ENCODE measurements around the gene LBHD1.

LBHD1 gene

DNA sequence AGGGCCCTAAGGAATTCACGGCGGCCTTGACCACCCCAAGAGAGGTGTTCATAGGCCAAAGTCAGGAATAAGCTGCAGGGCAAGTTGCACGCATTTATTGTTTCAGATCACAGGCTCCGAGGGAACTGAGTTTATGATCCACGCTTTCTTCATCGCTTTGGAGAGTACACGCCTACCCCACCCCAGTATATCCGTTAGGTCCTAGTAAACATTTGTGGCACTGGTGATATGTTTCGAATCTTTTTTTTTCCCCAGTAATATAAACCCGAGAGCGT is 26.5 kb downstream of the LBHD1 start:
- TF ChIP-seq, protein P1, sequence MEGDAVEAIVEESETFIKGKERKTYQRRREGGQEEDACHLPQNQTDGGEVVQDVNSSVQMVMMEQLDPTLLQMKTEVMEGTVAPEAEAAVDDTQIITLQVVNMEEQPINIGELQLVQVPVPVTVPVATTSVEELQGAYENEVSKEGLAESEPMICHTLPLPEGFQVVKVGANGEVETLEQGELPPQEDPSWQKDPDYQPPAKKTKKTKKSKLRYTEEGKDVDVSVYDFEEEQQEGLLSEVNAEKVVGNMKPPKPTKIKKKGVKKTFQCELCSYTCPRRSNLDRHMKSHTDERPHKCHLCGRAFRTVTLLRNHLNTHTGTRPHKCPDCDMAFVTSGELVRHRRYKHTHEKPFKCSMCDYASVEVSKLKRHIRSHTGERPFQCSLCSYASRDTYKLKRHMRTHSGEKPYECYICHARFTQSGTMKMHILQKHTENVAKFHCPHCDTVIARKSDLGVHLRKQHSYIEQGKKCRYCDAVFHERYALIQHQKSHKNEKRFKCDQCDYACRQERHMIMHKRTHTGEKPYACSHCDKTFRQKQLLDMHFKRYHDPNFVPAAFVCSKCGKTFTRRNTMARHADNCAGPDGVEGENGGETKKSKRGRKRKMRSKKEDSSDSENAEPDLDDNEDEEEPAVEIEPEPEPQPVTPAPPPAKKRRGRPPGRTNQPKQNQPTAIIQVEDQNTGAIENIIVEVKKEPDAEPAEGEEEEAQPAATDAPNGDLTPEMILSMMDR (IDR thresholded peaks at IDR 0.05; ENCODE audit: borderline replicate concordance, control extremely low read depth, extremely low read depth, insufficient read depth, missing control alignments) = no peak
- DNase-seq (ENCODE audit: low spot score) = peak; percentile 42
- in situ Hi-C loops (cut with MboI; ENCODE audit: low sequenced_read_pairs, unreplicated experiment) = no loop called here

DNA sequence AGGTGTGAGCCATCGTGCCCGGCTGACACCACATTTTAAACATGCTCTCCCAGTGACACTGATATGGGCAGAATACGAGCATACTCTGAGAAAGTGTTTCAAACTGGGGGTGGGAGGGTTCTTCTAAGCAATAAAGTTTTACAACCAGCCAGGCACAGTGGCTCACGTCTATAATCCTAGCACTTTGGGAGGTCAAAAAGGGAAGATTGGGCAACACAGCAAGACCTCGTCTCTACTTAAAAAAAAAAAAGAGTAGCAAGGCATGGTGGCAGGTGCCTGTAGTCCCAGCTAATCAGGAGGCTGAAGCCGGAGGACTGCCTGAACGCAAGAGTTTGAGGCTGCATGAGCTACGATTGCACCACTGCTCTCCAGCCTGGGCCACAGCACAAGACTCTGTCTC is 27.8 kb downstream of the LBHD1 start:
- TF ChIP-seq, protein P1 (IDR thresholded peaks at IDR 0.05; ENCODE audit: borderline replicate concordance, control extremely low read depth, extremely low read depth, insufficient read depth, missing control alignments) = no peak
- in situ Hi-C loops (cut with MboI; ENCODE audit: low sequenced_read_pairs, unreplicated experiment) = no loop called here
- no peak for DNase-seq (ENCODE audit: low spot score)

DNA sequence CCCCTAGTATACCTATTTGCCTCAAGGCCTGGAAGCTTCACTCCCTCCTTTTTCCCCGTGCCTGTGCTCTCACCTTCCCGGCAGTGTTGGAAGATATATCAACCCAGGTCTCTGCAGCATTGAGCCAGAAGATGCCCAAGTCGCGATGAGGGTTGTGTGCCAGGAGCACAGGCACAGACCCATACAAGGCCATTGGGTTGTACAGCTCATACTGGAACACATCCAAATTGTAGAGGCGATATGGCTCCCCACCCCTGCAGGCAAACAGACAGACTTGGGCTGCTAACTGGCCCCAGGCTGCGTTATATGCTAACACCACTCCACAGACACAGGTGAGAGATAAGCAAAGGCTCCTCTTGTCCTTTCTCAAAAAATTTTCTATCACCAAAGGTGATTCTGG is 39.6 kb downstream of the LBHD1 start:
- TF ChIP-seq, protein P1 (IDR thresholded peaks at IDR 0.05; ENCODE audit: borderline replicate concordance, control extremely low read depth, extremely low read depth, insufficient read depth, missing control alignments) = no peak
- DNase-seq (ENCODE audit: low spot score) = no peak
- in situ Hi-C loops (cut with MboI; ENCODE audit: low sequenced_read_pairs, unreplicated experiment) = no loop called here

DNA sequence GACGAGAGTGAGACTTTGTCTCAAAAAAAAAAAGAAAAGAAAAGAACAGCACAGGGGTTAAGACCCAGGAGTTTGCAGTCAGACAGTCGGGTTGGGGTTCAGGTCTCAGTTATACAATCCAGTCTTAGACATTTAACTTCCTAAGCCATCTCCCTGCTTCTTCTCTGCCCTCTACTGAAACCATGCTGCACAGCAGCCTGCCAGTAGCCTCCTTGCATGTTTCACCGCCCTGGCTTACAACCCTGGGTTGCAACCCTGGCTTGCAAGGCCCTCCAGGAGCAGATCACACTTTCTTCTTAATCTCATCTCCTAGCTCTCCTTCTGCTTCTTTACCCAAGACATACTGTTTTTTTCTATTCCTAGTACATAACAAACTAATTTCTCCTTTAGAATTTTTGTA is 44.4 kb downstream of the LBHD1 start:
- in situ Hi-C loops (cut with MboI; ENCODE audit: low sequenced_read_pairs, unreplicated experiment) = no loop called here
- TF ChIP-seq, protein P1 (IDR thresholded peaks at IDR 0.05; ENCODE audit: borderline replicate concordance, control extremely low read depth, extremely low read depth, insufficient read depth, missing control alignments) = no peak
- DNase-seq (ENCODE audit: low spot score) = no peak

DNA sequence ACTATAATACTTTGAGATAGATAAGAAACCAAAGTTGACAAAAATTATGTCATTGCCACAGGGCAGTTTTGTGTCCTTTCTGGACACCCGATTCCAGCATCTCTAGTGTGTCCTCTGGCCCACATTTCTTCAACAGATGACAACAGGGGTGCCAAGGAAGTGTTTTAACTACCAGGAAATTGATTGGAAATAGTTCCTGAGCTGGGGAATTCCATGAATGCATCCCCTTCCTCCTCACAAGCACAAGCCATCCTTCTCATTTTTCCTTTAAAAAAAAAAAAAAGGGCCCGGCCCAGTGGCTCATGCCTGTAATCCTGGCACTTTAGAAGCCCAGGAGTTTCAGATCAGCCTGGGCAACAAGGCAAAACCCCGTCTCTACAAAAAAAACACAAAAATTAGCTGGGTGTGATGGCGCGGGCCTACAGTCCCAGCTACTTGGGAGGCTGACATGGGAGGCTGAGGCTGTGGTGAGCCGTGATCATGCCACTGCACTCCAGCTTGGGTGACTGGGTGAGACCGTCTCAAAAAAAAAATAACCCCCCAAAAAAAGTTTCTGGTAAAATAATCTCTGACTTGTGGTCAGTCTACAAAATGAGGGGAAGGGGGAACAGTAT is 49.5 kb downstream of the LBHD1 start:
- in situ Hi-C loops (cut with MboI; ENCODE audit: low sequenced_read_pairs, unreplicated experiment) = no loop called here
- no peak for DNase-seq (ENCODE audit: low spot score)
- TF ChIP-seq, protein P1 (IDR thresholded peaks at IDR 0.05; ENCODE audit: borderline replicate concordance, control extremely low read depth, extremely low read depth, insufficient read depth, missing control alignments) = no peak

DNA sequence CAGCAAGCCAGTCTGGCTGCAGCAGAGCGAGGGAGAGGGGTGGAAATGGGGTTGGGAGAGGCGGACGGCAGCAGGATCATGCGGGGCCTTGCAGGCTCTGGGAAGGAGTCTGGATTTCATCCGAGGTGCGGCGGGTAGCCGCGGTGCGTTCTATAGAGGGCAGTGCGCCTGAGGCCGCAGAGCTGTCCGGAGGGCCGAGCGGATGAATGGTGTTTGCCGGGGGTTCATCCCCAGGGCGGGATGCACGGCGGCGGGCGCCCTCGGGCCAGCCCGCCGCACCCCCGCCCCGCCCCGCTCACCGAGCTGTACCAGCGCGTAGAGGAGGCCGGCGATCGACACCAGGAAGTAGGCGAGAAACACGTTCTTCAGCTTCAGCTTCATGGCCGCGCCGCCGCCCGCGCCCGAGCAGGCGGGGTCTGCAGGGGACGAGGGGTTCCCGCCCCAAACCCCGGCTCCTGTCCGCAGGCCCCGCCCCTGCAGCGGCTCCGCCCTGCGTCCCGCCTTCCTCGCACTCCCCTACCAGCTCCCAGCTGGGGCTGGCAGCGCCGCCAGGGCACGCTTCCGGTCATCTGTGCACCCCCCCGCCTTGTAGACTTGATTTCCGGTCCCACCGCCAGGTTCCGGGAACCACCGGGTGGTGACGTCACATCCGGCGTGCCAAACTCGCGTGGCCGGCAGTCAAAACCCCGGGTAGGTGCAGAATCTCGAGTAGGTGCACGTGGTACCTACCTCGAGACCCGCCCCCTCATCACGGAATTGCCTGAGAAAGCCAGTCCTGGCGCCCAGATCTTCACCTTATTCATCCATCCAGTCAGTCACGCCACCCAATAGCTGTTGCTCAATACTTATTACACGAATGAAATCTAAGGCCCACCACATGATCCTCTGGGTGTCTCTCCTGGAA is 50.2 kb downstream of the LBHD1 start, which contains the start of gene B3GAT3:
Gene B3GAT3, minus strand, starts transcription at position 420 of the 904 bp plus-strand sequence. Its CDS starts 39 bp downstream, at position 381.
- DNase-seq (ENCODE audit: low spot score) = peak; percentile 98
- TF ChIP-seq, protein P1 (IDR thresholded peaks at IDR 0.05; ENCODE audit: borderline replicate concordance, control extremely low read depth, extremely low read depth, insufficient read depth, missing control alignments) = no peak
- in situ Hi-C loops (cut with MboI; ENCODE audit: low sequenced_read_pairs, unreplicated experiment) = no loop called here
